A673 (cell line): ENCODE measurements around the gene LGALS9. TPM values are rescaled to one million over a fixed set of nuclear protein-coding genes. Genes with fewer than 3 reads are reported as not detected.

Experiments
- BruUV-seq: library from RNA; stranded (reverse); fragments of 400-500 nt; replicated peaks from 2 replicates; lab custom pipeline; 2021; lab: Mats Ljungman, UMichigan
- CTCF ChIA-PET: fragments of 300-600 bp; sonication (Branson Sonifier 250); formaldehyde crosslinking; loops from one replicate; lab custom pipeline; 2022; ENCODE audit warnings: antibody characterized with exemption; lab: Charles Lee
- POLR2A ChIA-PET: fragments of 300-600 bp; sonication (Branson Sonifier 250); formaldehyde crosslinking; loops from one replicate; lab custom pipeline; 2022; ENCODE audit warnings: antibody characterized with exemption; ENCODE audit not compliant: low non-redundant PET; lab: Charles Lee
- DNase-seq: peaks from one replicate; pipeline ENCODE4 v3.0.0-alpha.2; 2015; ENCODE audit warnings: low spot score
- H3K27ac ChIP-seq: fragments of 200-600 bp; sonication (generic); 2 replicates; pipeline ENCODE4 v1.5.1; 2016; ENCODE audit warnings: mixed run types, low read depth, mild to moderate bottlenecking, mixed read lengths, antibody characterized with exemption, low read length; ENCODE audit not compliant: poor library complexity, severe bottlenecking
- H3K27me3 ChIP-seq: fragments of 200-600 bp; sonication (generic); replicated peaks from 2 replicates; pipeline ENCODE4 v1.6.1; 2017; ENCODE audit warnings: mixed run types, low read depth, mild to moderate bottlenecking, mixed read lengths, antibody characterized with exemption, low read length; ENCODE audit not compliant: insufficient read depth, poor library complexity
- H3K36me3 ChIP-seq: fragments of 200-600 bp; sonication (generic); 2 replicates; pipeline ENCODE4 v1.6.1; 2016; ENCODE audit warnings: mixed run types, mild to moderate bottlenecking, mixed read lengths, antibody characterized with exemption, low read length; ENCODE audit not compliant: insufficient read depth, poor library complexity, severe bottlenecking
- H3K4me1 ChIP-seq: fragments of 200-600 bp; sonication (generic); 2 replicates; pipeline ENCODE4 v1.6.1; 2017; ENCODE audit warnings: mixed run types, mild to moderate bottlenecking, mixed read lengths, antibody characterized with exemption, low read length; ENCODE audit not compliant: insufficient read depth, poor library complexity, severe bottlenecking
- H3K4me3 ChIP-seq: fragments of 200-600 bp; sonication (generic); 2 replicates; pipeline ENCODE4 v1.5.1; 2016; ENCODE audit warnings: low read depth, mixed run types, mild to moderate bottlenecking, mixed read lengths, low read length; ENCODE audit not compliant: poor library complexity, severe bottlenecking
- H3K9me3 ChIP-seq: fragments of 200-600 bp; sonication (generic); 2 replicates; pipeline ENCODE4 v1.6.1; 2016; ENCODE audit warnings: mixed run types, low read depth, mild to moderate bottlenecking, mixed read lengths, antibody characterized with exemption, low read length; ENCODE audit not compliant: poor library complexity, severe bottlenecking
- CTCF ChIP-seq: fragments of 300-800, 200-600 bp; sonication (generic); conservative IDR thresholded peaks from 2 replicates; pipeline ENCODE4 v1.5.1; 2017; ENCODE audit warnings: low read depth, mild to moderate bottlenecking, antibody characterized with exemption, low read length, moderate library complexity, mixed read lengths
- EZH2 ChIP-seq: fragments of 200-600 bp; sonication (generic); IDR thresholded peaks from 2 replicates; pipeline ENCODE4 v1.6.1; 2017; ENCODE audit warnings: borderline replicate concordance, low read depth, mild to moderate bottlenecking, mixed read lengths, antibody characterized with exemption, low read length; ENCODE audit not compliant: poor library complexity, severe bottlenecking
- intact Hi-C: fragments of 100-400 bp; cut with micrococcal nuclease; formaldehyde crosslinking; loops from one replicate; pipeline ENCODE4 v1.10.0; 2022; ENCODE audit not compliant: unreplicated experiment
- total RNA-seq: library from RNA; stranded (reverse); gene quantifications from 2 replicates; pipeline ENCODE4 v1.2.3, GENCODE V29; 2021

Gene LGALS9
- total RNA-seq, 1 experiment from 2014 or later: 2.4 TPM

- POLR2A ChIA-PET: no interaction called here
- Histone ChIP-seq H3K9me3 (no peaks in the 10 kb centered on the region), H3K4me1 (no peaks in the 10 kb centered on the region), H3K27me3 (no peaks in the 10 kb centered on the region), H3K36me3 (peaks cover 16% of the 10 kb centered on the region), H3K4me3 (no peak overlapping the region), H3K27ac (no peak overlapping the region)
- no TSS peak for BruUV-seq
- no peak for DNase-seq
- intact Hi-C loops: loop anchor here (2.0 kb wide), 1 partner anchor 47 kb away; no protein-coding TSS in a partner anchor
- TF ChIP-seq CTCF (no peak), EZH2 (no peak)
- CTCF ChIA-PET: no interaction called here
Observed at GRCh38 chr17:27603880-27604794, 26.9 kb upstream of the LGALS9 start.

- DNase-seq: no peak
- Histone ChIP-seq H3K27me3 (no peaks in the 10 kb centered on the region), H3K4me1 (no peaks in the 10 kb centered on the region), H3K27ac (no peak overlapping the region), H3K9me3 (no peaks in the 10 kb centered on the region), H3K4me3 (no peak overlapping the region), H3K36me3 (peaks cover 16% of the 10 kb centered on the region)
- no TSS peak for BruUV-seq
- CTCF ChIA-PET: no interaction called here
- TF ChIP-seq CTCF: no peak
- TF ChIP-seq EZH2: no peak
- POLR2A ChIA-PET: no interaction called here
- intact Hi-C loops: loop anchor here (5.0 kb wide), 2 partner anchors 33 to 263 kb away; no protein-coding TSS in a partner anchor
Observed at GRCh38 chr17:27605409-27605808, 25.6 kb upstream of the LGALS9 start.

- ChIA-PET POLR2A (no interaction called here), CTCF (no interaction called here)
- intact Hi-C loops: loop anchor here (5.0 kb wide), 2 partner anchors 35 to 265 kb away; no protein-coding TSS in a partner anchor
- Histone ChIP-seq H3K9me3 (no peaks in the 10 kb centered on the region), H3K27me3 (no peaks in the 10 kb centered on the region), H3K4me3 (no peak overlapping the region), H3K4me1 (no peaks in the 10 kb centered on the region), H3K27ac (no peak overlapping the region), H3K36me3 (peaks cover 13% of the 10 kb centered on the region)
- no TSS peak for BruUV-seq
- no peak for DNase-seq
- TF ChIP-seq EZH2: no peak
- TF ChIP-seq CTCF: no peak
Observed at GRCh38 chr17:27607521-27608091, 23.4 kb upstream of the LGALS9 start.
